ENCODE data around the gene IVD. TPM values are rescaled to one million over a fixed set of nuclear protein-coding genes. Genes with fewer than 3 reads are reported as not detected.

Gene IVD
- polyA plus RNA-seq, 1 donor from 2014 or later: 28.6 TPM

- no peak overlapping the region for H3K4me3 ChIP-seq (ENCODE audit: low read length)
- TF ChIP-seq CTCF (IDR thresholded peaks at IDR 0.05; ENCODE audit: poor library complexity, severe bottlenecking): no peak
- no peak for TF ChIP-seq POLR2AphosphoS5 (IDR thresholded peaks at IDR 0.05)
- no peak for TF ChIP-seq EZH2 (IDR thresholded peaks at IDR 0.05; ENCODE audit: borderline replicate concordance, insufficient read depth, low read length, poor library complexity, severe bottlenecking)
- TF ChIP-seq REST (IDR thresholded peaks at IDR 0.05; ENCODE audit: borderline replicate concordance): no peak
- TF ChIP-seq RAD21 (conservative IDR thresholded peaks at IDR 0.05): no peak
- TF ChIP-seq EP300 (conservative IDR thresholded peaks at IDR 0.05; ENCODE audit: poor library complexity, severe bottlenecking): no peak
- no peak for TF ChIP-seq TAF1 (IDR thresholded peaks at IDR 0.05; ENCODE audit: low read depth)
- TF ChIP-seq SMC3 (conservative IDR thresholded peaks at IDR 0.05; ENCODE audit: poor library complexity): no peak
- no peak for TF ChIP-seq MXI1 (conservative IDR thresholded peaks at IDR 0.05; ENCODE audit: poor library complexity, severe bottlenecking)
- peaks cover 19% of the 10 kb centered on the region for H4K20me1 ChIP-seq (ENCODE audit: insufficient read depth)
- H3K27me3 ChIP-seq (ENCODE audit: insufficient read depth, low read depth, low read length): no peaks in the 10 kb centered on the region
- no peaks in the 10 kb centered on the region for H3F3A ChIP-seq (ENCODE audit: insufficient read depth, low read length, poor library complexity, severe bottlenecking)
- H3K36me3 ChIP-seq (ENCODE audit: insufficient read depth, low read length): no peaks in the 10 kb centered on the region
- H3K9ac ChIP-seq (ENCODE audit: low read length): no peak overlapping the region
- no peaks in the 10 kb centered on the region for H3K9me2 ChIP-seq (ENCODE audit: insufficient read depth, low read length)
- H2AFZ ChIP-seq (ENCODE audit: low read depth, low read length): no peak overlapping the region
- H3K9me3 ChIP-seq (ENCODE audit: low read length): no peaks in the 10 kb centered on the region
- H3K4me2 ChIP-seq (ENCODE audit: low read length): no peak overlapping the region
- no peak overlapping the region for H3K27ac ChIP-seq (ENCODE audit: low read length)
- peaks cover 68% of the 10 kb centered on the region for H3K79me2 ChIP-seq (replicated peaks; ENCODE audit: insufficient read depth, low read length)
These were observed 39.9 kb downstream of the IVD start for GRCh38 chr15:40445421-40445922.

- H3F3A ChIP-seq (ENCODE audit: insufficient read depth, low read length, poor library complexity, severe bottlenecking): no peaks in the 10 kb centered on the region
- no peaks in the 10 kb centered on the region for H3K9me2 ChIP-seq (ENCODE audit: insufficient read depth, low read length)
- no peak overlapping the region for H3K27ac ChIP-seq (ENCODE audit: low read length)
- no peak overlapping the region for H3K9ac ChIP-seq (ENCODE audit: low read length)
- no peak overlapping the region for H3K4me2 ChIP-seq (ENCODE audit: low read length)
- H3K79me2 ChIP-seq (replicated peaks; ENCODE audit: insufficient read depth, low read length): peaks cover 71% of the 10 kb centered on the region
- peaks cover 19% of the 10 kb centered on the region for H4K20me1 ChIP-seq (ENCODE audit: insufficient read depth)
- no peak overlapping the region for H2AFZ ChIP-seq (ENCODE audit: low read depth, low read length)
- no peak for TF ChIP-seq REST (IDR thresholded peaks at IDR 0.05; ENCODE audit: borderline replicate concordance)
- no peak for TF ChIP-seq CTCF (IDR thresholded peaks at IDR 0.05; ENCODE audit: poor library complexity, severe bottlenecking)
- TF ChIP-seq MXI1 (conservative IDR thresholded peaks at IDR 0.05; ENCODE audit: poor library complexity, severe bottlenecking): no peak
- TF ChIP-seq RAD21 (conservative IDR thresholded peaks at IDR 0.05): no peak
- TF ChIP-seq POLR2AphosphoS5 (IDR thresholded peaks at IDR 0.05): no peak
- no peak for TF ChIP-seq TAF1 (IDR thresholded peaks at IDR 0.05; ENCODE audit: low read depth)
- TF ChIP-seq EP300 (conservative IDR thresholded peaks at IDR 0.05; ENCODE audit: poor library complexity, severe bottlenecking): no peak
- TF ChIP-seq EZH2 (IDR thresholded peaks at IDR 0.05; ENCODE audit: borderline replicate concordance, insufficient read depth, low read length, poor library complexity, severe bottlenecking): no peak
- TF ChIP-seq SMC3 (conservative IDR thresholded peaks at IDR 0.05; ENCODE audit: poor library complexity): no peak
- H3K4me3 ChIP-seq (ENCODE audit: low read length): no peak overlapping the region
- no peaks in the 10 kb centered on the region for H3K9me3 ChIP-seq (ENCODE audit: low read length)
- no peaks in the 10 kb centered on the region for H3K27me3 ChIP-seq (ENCODE audit: insufficient read depth, low read depth, low read length)
- no peaks in the 10 kb centered on the region for H3K36me3 ChIP-seq (ENCODE audit: insufficient read depth, low read length)
These were observed 40.5 kb downstream of the IVD start for GRCh38 chr15:40446144-40446543.

Measured in neural cell (in vitro differentiated cells).